Panc1 (cell line): Measurements from ENCODE around the gene BPGM.

Source experiments
- CTCF ChIP-seq: fragments of 450-650 bp; IDR thresholded peaks from 2 replicates; pipeline ENCODE4 v1.5.1; 2017; ENCODE audit warnings: mild to moderate bottlenecking
- POLR2AphosphoS5 ChIP-seq: IDR thresholded peaks from 2 replicates; pipeline ENCODE4 v1.6.1; 2012; ENCODE audit warnings: mild to moderate bottlenecking, low read depth, low read length, moderate library complexity
- SIN3A ChIP-seq: IDR thresholded peaks from 2 replicates; pipeline ENCODE4 v1.6.1; 2012; ENCODE audit warnings: low read depth, mild to moderate bottlenecking, low read length, moderate library complexity, borderline replicate concordance; ENCODE audit not compliant: insufficient read depth
- TF ChIP-seq, protein P1 (sequence below), 2 experiments: IDR thresholded peaks; 2 replicates each; pipeline ENCODE4 v1.6.1; 2011 to 2012; ENCODE audit warnings: low read depth in 2 of 2, control low read depth in 1 of 2, low read length in 1 of 2, mild to moderate bottlenecking in 1 of 2, moderate library complexity in 1 of 2; ENCODE audit not compliant: insufficient read depth in 1 of 2

DNA sequence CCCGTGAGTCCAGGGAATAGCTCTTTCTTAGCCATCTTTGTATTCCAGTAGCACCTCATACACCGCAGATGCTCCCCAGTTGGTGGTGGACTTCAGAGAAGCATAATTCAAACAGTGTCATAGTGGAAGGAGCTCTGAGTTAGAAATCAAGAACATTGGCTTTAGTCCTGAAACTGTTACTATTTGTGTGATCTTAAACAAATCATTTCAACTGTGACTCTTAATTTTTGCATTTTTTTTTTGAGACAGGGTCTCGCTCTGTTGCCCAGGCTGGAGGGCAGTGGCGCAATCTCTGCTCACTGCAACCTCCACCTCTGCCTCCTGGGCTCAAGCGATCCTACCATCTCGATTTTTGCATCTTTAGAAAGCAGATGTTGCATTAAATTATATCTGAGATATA lies 1.8 kb downstream of the BPGM start:
- TF ChIP-seq CTCF (no peak), POLR2AphosphoS5 (no peak), SIN3A (no peak)
- TF ChIP-seq, protein P1, sequence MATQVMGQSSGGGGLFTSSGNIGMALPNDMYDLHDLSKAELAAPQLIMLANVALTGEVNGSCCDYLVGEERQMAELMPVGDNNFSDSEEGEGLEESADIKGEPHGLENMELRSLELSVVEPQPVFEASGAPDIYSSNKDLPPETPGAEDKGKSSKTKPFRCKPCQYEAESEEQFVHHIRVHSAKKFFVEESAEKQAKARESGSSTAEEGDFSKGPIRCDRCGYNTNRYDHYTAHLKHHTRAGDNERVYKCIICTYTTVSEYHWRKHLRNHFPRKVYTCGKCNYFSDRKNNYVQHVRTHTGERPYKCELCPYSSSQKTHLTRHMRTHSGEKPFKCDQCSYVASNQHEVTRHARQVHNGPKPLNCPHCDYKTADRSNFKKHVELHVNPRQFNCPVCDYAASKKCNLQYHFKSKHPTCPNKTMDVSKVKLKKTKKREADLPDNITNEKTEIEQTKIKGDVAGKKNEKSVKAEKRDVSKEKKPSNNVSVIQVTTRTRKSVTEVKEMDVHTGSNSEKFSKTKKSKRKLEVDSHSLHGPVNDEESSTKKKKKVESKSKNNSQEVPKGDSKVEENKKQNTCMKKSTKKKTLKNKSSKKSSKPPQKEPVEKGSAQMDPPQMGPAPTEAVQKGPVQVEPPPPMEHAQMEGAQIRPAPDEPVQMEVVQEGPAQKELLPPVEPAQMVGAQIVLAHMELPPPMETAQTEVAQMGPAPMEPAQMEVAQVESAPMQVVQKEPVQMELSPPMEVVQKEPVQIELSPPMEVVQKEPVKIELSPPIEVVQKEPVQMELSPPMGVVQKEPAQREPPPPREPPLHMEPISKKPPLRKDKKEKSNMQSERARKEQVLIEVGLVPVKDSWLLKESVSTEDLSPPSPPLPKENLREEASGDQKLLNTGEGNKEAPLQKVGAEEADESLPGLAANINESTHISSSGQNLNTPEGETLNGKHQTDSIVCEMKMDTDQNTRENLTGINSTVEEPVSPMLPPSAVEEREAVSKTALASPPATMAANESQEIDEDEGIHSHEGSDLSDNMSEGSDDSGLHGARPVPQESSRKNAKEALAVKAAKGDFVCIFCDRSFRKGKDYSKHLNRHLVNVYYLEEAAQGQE (IDR thresholded peaks at IDR 0.05; ENCODE audit: insufficient read depth in 1 of 2, low read depth in 2 of 2, low read length in 1 of 2): no peak
